ENCODE measurements around the gene HELQ.

DNA sequence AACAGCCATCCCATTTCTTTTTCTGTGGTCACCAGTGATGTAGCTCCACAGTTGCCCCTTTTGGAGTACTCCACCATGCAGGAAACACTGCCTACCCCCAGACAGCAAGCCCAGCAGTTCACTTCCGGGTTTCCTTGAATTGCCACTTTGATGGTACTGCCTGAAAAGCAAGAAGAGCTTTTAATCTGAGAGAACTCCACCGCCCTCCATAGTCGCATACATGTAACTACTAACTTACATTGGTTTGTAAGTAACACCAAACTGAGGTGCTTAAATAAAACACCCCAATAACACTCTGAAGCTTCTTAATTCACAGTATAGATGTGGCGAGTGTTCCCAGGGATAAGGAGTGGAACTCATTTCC, 67.3 kb downstream of the HELQ start:
- TF ChIP-seq CTCF (conservative IDR thresholded peaks at IDR 0.05), result no peak
- TF ChIP-seq EZH2 (IDR thresholded peaks at IDR 0.05; ENCODE audit: low read depth), result no peak
